Parathyroid adenoma (tissue), 2 donors: ENCODE data around the gene EML3.
"Not testable (repeated sequence)": the region's sequence is repeated elsewhere in the genome, so short reads cannot be mapped to it uniquely, and the experiment has no call there.

Experiments used
- H2AFZ ChIP-seq: fragments of 300-600 bp; sonication (generic); one replicate; pipeline ENCODE4 v1.7.0; 2017; ENCODE audit warnings: antibody characterized with exemption, mild to moderate bottlenecking
- H3K27ac ChIP-seq: fragments of 300-600 bp; sonication (generic); one replicate; pipeline ENCODE4 v1.7.0; 2017
- H3K27me3 ChIP-seq: fragments of 300-600 bp; sonication (generic); one replicate; pipeline ENCODE4 v1.7.0; 2017; ENCODE audit warnings: low read length; ENCODE audit not compliant: control insufficient read depth, insufficient read depth
- H3K36me3 ChIP-seq: fragments of 300-600 bp; sonication (generic); one replicate; pipeline ENCODE4 v1.7.0; 2017; ENCODE audit warnings: low read length; ENCODE audit not compliant: control insufficient read depth, insufficient read depth
- H3K4me1 ChIP-seq: fragments of 300-600 bp; sonication (generic); one replicate; pipeline ENCODE4 v1.7.0; 2017; ENCODE audit warnings: control low read depth
- H3K4me2 ChIP-seq: fragments of 300-600 bp; sonication (generic); one replicate; pipeline ENCODE4 v1.7.0; 2017; ENCODE audit warnings: low read length
- H3K4me3 ChIP-seq: fragments of 300-600 bp; sonication (generic); one replicate; pipeline ENCODE4 v1.7.0; 2017; ENCODE audit warnings: low read depth, low read length
- H3K79me2 ChIP-seq: fragments of 300-600 bp; sonication (generic); one replicate; pipeline ENCODE4 v1.7.0; 2017; ENCODE audit warnings: control low read depth
- H3K9ac ChIP-seq: fragments of 300-600 bp; sonication (generic); one replicate; pipeline ENCODE4 v1.7.0; 2017; ENCODE audit warnings: mild to moderate bottlenecking
- H3K9me3 ChIP-seq: fragments of 300-600 bp; sonication (generic); one replicate; pipeline ENCODE4 v1.7.0; 2017; ENCODE audit warnings: low read length; ENCODE audit not compliant: control insufficient read depth
- CTCF ChIP-seq: fragments of 300-600 bp; sonication (generic); IDR thresholded peaks from one replicate; pipeline ENCODE4 v1.7.0; 2017; ENCODE audit warnings: antibody characterized with exemption, mild to moderate bottlenecking
- donor health status: primary hyperparathyroidism.

EML3 gene

DNA sequence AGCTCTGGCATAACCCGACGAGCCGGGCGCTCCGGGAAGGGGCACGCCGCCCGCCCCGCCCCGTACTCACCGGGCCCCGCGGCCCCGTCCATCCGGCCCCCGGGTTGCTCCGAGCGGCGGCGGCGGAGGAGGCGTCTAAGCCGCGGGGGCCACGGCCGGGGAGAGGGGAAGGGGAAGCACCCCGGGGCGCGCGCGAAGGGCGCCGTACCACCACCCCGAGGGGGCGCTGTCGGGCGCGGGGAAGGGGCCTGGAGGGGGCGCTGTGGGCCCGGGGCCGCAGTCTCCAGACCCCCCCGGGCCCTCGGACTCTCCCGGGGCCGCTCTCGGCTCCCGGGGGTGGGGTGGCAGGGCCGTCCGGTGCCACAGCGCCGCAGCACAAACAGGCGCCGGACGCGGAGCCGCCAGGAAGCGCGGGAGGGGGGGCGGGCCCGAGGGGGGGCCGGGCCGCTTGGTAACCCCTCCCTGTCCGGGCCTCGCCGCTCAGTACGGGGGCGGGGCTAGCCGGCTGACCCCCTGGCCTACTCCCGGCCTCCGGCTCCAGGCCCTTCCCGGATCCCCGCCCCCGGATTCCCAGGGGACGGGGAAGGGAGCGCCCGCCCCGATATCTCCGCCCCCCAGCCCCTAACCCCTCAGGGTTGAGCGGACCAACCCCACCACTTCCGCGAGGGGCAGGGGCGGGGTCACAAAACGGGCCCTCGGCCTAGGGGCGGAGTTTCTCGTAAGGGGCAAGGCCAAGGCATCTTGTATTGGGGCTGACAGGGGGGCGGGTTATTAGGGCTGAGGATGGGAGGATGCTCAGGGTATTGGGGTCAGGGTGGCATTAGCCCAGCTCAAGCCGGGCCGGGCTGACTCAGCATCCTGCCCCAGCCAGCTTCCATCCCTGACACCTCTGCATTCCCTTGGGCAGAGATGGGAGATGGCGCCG is at the start of gene EML3, which contains the start of gene ROM1:
TSS of gene EML3 (minus strand) at position 410 of the 925 bp plus-strand sequence. CDS start at position 92, 318 bp downstream.
TSS of gene ROM1 (plus strand) at position 892 of the 925 bp plus-strand sequence. CDS start at position 917, 25 bp downstream.
- Histone ChIP-seq H3K27me3 (no peaks in the 10 kb centered on the region), H3K4me3 (peak within 1 kb of the TSS; percentile 63), H3K27ac (peak within 1 kb of the TSS; percentile 83), H3K9ac (peak within 1 kb of the TSS; percentile 37), H3K79me2 (no peaks in the 10 kb centered on the region), H3K4me1 (no peaks in the 10 kb centered on the region), H3K4me2 (peak within 1 kb of the TSS; percentile 73), H2AFZ (peak within 1 kb of the TSS; percentile 73), H3K9me3 (no peaks in the 10 kb centered on the region), H3K36me3 (no peaks in the 10 kb centered on the region)
- TF ChIP-seq CTCF: peak; percentile 67

GRCh38 chr11:62656796-62657429 is 44.3 kb upstream of the EML3 start:
- no peak overlapping the region for H3K27ac ChIP-seq
- no peak overlapping the region for H3K9ac ChIP-seq
- no peak overlapping the region for H3K4me3 ChIP-seq

DNA sequence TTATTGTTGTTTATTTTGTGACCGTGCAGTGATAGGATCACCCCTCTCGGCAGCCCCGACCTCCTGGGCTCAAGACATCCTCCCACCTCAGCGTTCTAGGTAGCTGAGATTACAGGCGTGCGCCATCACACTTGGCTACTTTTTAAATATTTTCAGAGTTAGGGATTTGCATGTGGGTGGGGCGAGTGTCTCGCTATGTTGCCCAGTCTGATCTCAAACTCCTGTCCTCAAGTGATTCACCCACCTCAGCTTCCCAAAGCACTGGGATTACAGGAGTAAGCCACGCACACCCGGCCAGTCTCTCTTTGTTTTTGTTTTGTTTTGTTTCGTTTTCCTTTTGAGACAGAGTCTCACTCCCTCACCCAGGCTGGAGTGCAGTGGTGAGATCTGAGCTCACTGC is 41.7 kb upstream of the EML3 start:
- H2AFZ ChIP-seq: no peak overlapping the region
- H3K79me2 ChIP-seq: peaks cover 4% of the 10 kb centered on the region
- no peak overlapping the region for H3K9ac ChIP-seq
- no peaks in the 10 kb centered on the region for H3K27me3 ChIP-seq
- no peaks in the 10 kb centered on the region for H3K9me3 ChIP-seq
- TF ChIP-seq CTCF: no peak
- no peaks in the 10 kb centered on the region for H3K36me3 ChIP-seq
- H3K27ac ChIP-seq: no peak overlapping the region
- no peak overlapping the region for H3K4me3 ChIP-seq
- no peaks in the 10 kb centered on the region for H3K4me1 ChIP-seq
- no peak overlapping the region for H3K4me2 ChIP-seq

More at GRCh38 chr11:62656796-62657429, 44.3 kb upstream of the EML3 start:
- Histone ChIP-seq H3K79me2 (peaks cover 4% of the 10 kb centered on the region), H3K36me3 (no peaks in the 10 kb centered on the region), H3K9me3 (no peaks in the 10 kb centered on the region), H3K4me1 (no peaks in the 10 kb centered on the region), H3K4me2 (no peak overlapping the region), H2AFZ (no peak overlapping the region), H3K27me3 (no peaks in the 10 kb centered on the region)
- no peak for TF ChIP-seq CTCF

- Histone ChIP-seq H3K4me2 (peak overlapping the region; percentile 78), H3K27ac (peak overlapping the region; percentile 66), H3K9me3 (no peaks in the 10 kb centered on the region), H3K79me2 (peaks cover 4% of the 10 kb centered on the region), H3K27me3 (no peaks in the 10 kb centered on the region), H3K4me1 (no peaks in the 10 kb centered on the region), H2AFZ (peak overlapping the region; percentile 88), H3K4me3 (peak overlapping the region; percentile 88), H3K9ac (peak overlapping the region; percentile 31), H3K36me3 (no peaks in the 10 kb centered on the region)
- TF ChIP-seq CTCF: no peak
Observed at GRCh38 chr11:62652161-62653006, 39.8 kb upstream of the EML3 start.

- not testable (repeated sequence) for H3K9ac ChIP-seq, H3K4me3 ChIP-seq, H2AFZ ChIP-seq, H3K36me3 ChIP-seq, H3K79me2 ChIP-seq, H3K27ac ChIP-seq, H3K4me2 ChIP-seq, H3K27me3 ChIP-seq, H3K9me3 ChIP-seq, H3K4me1 ChIP-seq
Observed at GRCh38 chr11:62650283-62650682, 37.7 kb upstream of the EML3 start.
